NCI-H510A (cell line): ENCODE results near the gene FGFRL1.
"Not testable (repeated sequence)": the region's sequence is repeated elsewhere in the genome, so short reads cannot be mapped to it uniquely, and the experiment has no call there.

Source experiments
- DNase-seq: peaks from one replicate; lab custom pipeline; 2025; lab: John Stamatoyannopoulos, UW

Gene FGFRL1

GRCh38 chr4:1053080-1053661 is 41.7 kb downstream of the FGFRL1 start:
- no peak for DNase-seq

- DNase-seq, result not testable (repeated sequence)
Observed at GRCh38 chr4:1053891-1054290, 42.5 kb downstream of the FGFRL1 start.

DNA sequence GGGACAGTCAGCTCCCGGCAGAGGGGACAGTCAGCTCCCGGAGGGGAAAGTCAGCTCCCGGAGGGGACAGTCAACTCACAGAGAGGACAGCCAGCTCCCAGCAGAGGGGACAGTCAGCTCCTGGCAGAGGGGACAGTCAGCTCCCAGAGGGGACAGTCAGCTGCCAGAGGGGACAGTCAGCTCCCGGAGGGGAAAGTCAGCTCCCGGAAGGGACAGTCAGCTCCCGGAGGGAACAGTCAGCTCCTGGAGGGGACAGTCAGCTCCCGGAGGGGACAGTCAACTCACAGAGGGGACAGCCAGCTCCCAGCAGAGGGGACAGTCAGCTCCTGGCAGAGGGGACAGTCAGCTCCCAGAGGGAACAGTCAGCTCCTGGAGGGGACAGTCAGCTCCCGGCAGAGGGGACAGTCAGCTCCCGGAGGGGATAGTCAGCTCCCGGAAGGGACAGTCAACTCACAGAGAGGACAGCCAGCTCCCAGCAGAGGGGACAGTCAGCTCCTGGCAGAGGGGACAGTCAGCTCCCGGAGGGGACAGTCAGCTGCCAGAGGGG is 43.3 kb downstream of the FGFRL1 start:
- not testable (repeated sequence) for DNase-seq

- not testable (repeated sequence) for DNase-seq
Observed at GRCh38 chr4:1055243-1055701, 43.8 kb downstream of the FGFRL1 start.

DNA sequence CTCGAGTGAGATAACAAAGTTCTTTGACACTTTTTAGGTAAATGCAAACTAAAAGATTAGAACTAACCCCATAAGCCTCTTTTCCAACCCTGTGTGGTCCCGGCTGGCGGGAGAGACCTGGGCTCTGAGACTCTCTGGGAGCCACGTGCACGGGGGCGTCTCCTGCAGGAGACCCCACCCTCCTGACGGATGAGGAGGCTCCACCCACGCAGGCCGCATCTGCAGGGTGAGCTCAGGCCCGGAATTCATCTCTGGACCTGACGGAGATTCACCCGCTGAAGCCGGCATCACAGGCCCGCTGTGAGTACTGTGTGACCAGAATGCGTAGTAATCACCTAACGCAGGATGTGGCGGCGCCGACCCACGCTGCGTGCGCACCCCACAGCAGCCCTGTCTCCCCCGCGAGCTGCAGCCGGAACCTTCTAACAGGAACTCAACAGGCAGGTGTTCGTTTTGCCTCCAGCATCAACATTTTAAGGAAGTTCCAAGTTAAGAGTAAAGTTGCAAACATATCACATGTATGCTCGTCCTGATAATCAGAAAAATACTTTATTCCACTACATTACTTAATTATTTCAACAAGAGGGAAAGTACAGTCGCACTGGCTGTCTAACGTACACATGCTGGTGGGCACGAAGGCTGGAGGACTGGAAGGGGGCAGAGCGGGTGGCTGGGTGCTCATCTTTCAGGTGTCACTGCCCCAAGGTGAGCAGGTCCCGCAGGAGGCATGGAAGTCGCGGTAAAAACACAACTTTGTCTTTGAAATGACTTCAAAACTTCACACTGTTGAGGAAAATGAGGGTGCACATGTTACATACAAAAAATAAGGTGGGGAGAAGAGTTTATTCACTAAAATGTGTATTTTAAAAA is 44.5 kb downstream of the FGFRL1 start:
- no peak for DNase-seq

GRCh38 chr4:1056671-1057402 is 45.4 kb downstream of the FGFRL1 start:
- DNase-seq, result no peak

GRCh38 chr4:1057403-1057745 is 45.9 kb downstream of the FGFRL1 start:
- no peak for DNase-seq

DNA sequence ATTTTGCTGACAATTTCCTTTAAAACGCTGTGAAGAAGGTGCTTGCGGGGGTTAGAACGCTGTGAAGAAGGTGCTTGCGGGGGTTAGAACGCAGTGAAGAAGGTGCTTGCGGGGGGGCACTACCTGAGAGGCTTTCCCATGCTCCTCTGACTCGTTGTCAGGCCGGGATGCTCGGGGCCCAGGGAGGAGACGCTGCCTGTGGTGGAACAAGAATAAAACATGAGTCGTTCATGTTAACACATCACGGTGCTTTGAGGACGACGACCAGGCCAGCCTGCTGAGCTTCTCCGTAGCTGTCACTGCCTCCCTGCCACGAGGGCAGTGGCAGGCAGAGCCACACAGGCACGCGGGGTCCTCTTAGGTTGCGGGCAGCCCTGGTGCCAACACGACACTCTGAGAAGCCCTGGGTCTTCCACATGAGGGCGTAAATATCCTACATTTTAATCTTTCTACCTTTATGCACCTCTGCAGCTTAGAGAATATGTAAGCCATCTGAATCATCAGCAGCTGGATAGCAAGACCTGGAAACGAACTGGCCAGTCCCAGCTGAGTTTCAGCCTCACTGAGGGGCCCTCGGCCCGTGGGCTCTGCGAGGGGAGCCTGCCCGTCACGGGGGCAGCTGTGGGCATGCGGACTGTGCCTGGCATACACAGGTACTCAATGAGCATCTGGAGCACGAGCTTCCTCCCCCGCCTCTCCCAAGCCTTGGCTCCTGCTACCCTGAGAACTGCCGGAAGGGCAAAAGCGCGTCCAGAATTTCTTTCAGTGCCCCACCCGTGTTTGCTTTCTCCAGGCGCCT is 47.0 kb downstream of the FGFRL1 start:
- no peak for DNase-seq

GRCh38 chr4:1058997-1059665 is 47.7 kb downstream of the FGFRL1 start:
- DNase-seq, result no peak

DNA sequence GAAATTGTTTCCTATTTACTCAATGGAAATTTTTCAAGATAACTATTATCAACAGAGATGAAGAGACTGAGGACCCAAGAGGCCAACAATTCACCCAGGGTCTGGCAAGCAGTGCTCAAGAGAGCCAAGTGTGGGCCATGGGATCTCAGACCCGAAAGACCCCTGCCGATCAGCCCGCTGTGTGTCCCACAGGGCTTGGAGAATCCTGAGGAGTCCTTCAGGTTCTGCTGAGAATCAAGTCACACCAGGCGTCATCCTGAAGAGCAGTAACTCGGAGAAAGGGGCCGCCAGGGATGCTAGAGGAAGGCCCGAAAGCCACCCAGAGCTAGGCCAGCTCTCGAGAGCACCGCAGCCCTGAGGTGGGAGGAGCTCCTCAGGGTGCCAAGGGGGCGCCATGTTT is 48.7 kb downstream of the FGFRL1 start:
- no peak for DNase-seq

- no peak for DNase-seq
Observed at GRCh38 chr4:1060621-1061020, 49.2 kb downstream of the FGFRL1 start.

GRCh38 chr4:1061056-1061700 is 49.8 kb downstream of the FGFRL1 start:
- no peak for DNase-seq

- no peak for DNase-seq
Observed at GRCh38 chr4:1061760-1062159, 50.3 kb downstream of the FGFRL1 start.

- DNase-seq, result no peak
Observed at GRCh38 chr4:1062419-1062818, 51.0 kb downstream of the FGFRL1 start.

DNA sequence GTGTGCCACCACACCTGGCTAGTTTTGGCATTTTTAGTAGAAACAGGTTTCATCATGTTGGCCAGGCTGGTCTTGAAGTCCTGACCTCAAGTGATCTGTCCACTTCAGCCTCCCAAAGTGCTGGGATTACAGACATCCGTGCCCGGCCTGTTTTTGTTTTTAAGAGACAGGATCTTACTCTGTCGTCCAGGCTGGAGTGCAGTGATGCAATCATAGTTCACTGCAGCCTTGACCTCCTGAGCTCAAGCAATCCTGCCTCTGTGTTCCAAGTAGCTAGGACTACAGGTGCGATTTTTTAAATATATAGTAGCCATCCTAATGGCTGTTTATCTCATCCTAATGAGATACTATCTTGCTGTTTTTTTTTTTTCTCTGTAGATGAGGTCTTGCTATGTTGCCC is 54.3 kb downstream of the FGFRL1 start:
- no peak for DNase-seq

DNA sequence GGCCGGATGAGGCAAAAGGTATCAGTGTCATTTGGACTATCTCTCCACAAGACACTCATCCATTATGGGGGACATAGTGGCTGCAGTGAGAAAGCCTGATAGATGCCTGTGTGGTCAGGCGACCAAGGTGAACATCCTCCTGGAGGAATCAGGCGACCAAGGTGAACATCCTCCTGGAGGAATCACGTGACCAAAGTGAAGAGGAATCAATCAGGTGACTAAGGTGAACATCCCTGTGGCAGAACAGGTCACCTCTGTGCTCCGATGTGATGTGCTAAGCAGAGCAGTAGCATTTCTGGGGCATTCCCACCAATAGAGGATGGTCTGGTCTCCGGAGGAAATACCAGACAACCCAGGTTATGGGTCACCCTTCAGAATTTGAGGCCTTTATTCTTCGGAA is 58.0 kb downstream of the FGFRL1 start:
- DNase-seq, result no peak

DNA sequence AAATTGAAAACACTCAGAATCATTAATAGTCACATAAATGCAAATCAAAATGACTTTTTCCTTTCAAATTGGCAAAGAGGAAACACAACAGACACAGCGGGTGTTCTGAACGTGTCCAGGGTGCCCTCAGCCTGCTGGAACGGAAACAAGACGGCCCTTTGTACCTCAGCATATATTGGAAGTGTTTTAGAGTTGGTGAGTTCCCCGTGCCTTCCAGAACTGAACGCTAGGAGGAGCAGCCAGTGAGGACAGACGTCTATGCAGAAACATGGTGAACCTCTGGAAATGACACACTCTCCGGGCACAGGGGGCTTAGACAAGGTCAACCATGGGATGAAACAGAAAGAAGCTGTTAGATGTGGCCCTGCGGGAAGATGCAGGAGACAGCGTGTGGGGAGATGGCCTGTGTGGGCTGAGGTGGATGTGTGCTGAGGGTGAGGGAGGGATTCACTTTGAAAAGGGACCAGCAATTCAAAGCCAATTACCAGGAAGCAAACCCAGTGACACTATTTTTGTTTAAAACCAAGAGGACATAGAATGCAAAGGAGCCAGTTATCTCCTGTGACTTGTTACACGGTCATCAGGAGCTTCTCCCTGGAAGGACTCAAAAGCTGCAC is 61.5 kb downstream of the FGFRL1 start:
- no peak for DNase-seq

DNA sequence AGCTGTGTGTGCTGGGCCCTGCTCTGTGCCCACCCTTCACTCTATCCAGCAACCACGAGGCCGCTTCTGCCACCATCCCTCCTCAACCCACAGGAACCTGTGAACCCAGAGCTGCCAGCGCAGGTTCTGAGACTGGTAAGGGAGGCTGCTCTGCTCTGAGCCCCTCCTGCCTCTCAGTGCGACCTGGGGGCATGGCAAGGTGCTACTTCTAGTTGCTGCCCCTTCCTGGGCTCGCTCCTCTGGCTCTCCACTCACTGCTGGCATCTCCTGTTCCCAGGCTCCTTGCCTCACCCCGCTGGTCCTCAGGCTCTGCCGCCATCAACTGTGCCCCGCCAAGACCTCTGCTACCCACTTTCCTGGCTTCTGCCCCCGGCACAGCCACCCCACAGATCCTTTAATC is 62.7 kb downstream of the FGFRL1 start:
- DNase-seq, result no peak

GRCh38 chr4:1075225-1075624 is 63.8 kb downstream of the FGFRL1 start:
- no peak for DNase-seq
